GM21619 (cell line): ENCODE results near the gene NUDCD3.
"Not testable (repeated sequence)": the region's sequence is repeated elsewhere in the genome, so short reads cannot be mapped to it uniquely, and the experiment has no call there.

ENCODE experiments used
- ATAC-seq: cut with Tn5 transposase; IDR thresholded peaks from one replicate; pipeline ENCODE4 v1.9.1; 2021; ENCODE audit not compliant: unreplicated experiment

The NUDCD3 gene

GRCh38 chr7:44518761-44519160 is 28.3 kb upstream of the NUDCD3 start:
- no peak for ATAC-seq

GRCh38 chr7:44517175-44517574 is 26.7 kb upstream of the NUDCD3 start:
- ATAC-seq, result no peak

GRCh38 chr7:44515590-44516268 is 25.3 kb upstream of the NUDCD3 start:
- no peak for ATAC-seq

GRCh38 chr7:44512736-44513135 is 22.3 kb upstream of the NUDCD3 start:
- no peak for ATAC-seq

- ATAC-seq, result no peak
Observed at GRCh38 chr7:44511863-44512468, 21.5 kb upstream of the NUDCD3 start.

GRCh38 chr7:44511236-44511635 is 20.8 kb upstream of the NUDCD3 start:
- no peak for ATAC-seq

GRCh38 chr7:44508328-44509030 is 18.0 kb upstream of the NUDCD3 start:
- ATAC-seq, result no peak

- not testable (repeated sequence) for ATAC-seq
Observed at GRCh38 chr7:44506592-44507288, 16.3 kb upstream of the NUDCD3 start.

- ATAC-seq, result no peak
Observed at GRCh38 chr7:44505595-44505994, 15.1 kb upstream of the NUDCD3 start.

GRCh38 chr7:44498230-44498954 is 7.9 kb upstream of the NUDCD3 start:
- ATAC-seq, result no peak

GRCh38 chr7:44497155-44498027 is 6.9 kb upstream of the NUDCD3 start:
- no peak for ATAC-seq

GRCh38 chr7:44496385-44496784 is 5.9 kb upstream of the NUDCD3 start:
- no peak for ATAC-seq

GRCh38 chr7:44494960-44495359 is 4.5 kb upstream of the NUDCD3 start:
- ATAC-seq, result no peak

- ATAC-seq, result no peak
Observed at GRCh38 chr7:44491229-44491628, 771 bp upstream of the NUDCD3 start.

- ATAC-seq, result peak; percentile 26
Observed at GRCh38 chr7:44489955-44490350, 505 bp downstream of the NUDCD3 start.

GRCh38 chr7:44488955-44489354 is 1.5 kb downstream of the NUDCD3 start:
- ATAC-seq, result no peak

- ATAC-seq, result no peak
Observed at GRCh38 chr7:44486693-44487092, 3.8 kb downstream of the NUDCD3 start.

- no peak for ATAC-seq
Observed at GRCh38 chr7:44486001-44486400, 4.5 kb downstream of the NUDCD3 start.

- no peak for ATAC-seq
Observed at GRCh38 chr7:44484482-44485313, 5.8 kb downstream of the NUDCD3 start.
